IPS DF 19.7 (cell line): ENCODE measurements around the gene ADGRF3.
"Not testable (repeated sequence)": the region's sequence is repeated elsewhere in the genome, so short reads cannot be mapped to it uniquely, and the experiment has no call there.

Experiments
- DNase-seq: peaks from one replicate; pipeline ENCODE4 v3.0.0-alpha.2; 2013; ENCODE audit warnings: low read depth, low spot score

Gene ADGRF3

DNA sequence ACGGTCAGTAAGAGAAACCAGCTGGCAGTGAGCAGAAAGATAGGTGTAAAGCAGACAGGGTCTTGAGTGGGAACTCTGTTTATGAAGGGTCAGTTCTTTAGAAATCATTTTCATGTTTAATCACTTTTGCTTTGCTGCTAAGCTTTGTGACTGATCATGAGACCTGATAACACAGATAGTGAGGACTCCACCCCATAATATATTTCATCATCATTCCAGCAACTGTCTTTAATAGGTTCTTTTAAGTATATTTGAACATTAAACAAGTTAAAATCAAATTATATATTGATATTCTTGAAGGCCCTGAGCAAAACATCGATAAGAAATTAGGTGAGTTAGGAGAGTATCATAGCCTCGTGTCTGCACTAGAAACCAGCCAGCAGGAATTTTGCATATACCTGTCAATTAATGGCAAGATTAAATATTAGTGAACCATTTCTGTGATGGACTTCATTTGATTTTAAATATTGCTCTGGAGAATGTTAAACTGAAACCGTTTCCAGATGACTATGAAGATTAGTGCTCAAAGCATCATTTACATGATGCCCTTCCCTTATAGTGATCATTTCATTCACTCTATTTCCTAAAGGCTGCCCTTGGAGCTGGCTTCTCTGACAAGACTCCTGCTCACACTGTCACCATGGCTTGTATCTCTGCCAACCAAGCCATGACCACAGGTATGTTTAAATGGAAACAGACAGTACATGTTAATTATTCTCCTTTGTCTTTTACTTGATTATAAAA, 69.9 kb downstream of the ADGRF3 start:
- no peak for DNase-seq

GRCh38 chr2:26274058-26274613, 72.5 kb downstream of the ADGRF3 start:
- no peak for DNase-seq

DNA sequence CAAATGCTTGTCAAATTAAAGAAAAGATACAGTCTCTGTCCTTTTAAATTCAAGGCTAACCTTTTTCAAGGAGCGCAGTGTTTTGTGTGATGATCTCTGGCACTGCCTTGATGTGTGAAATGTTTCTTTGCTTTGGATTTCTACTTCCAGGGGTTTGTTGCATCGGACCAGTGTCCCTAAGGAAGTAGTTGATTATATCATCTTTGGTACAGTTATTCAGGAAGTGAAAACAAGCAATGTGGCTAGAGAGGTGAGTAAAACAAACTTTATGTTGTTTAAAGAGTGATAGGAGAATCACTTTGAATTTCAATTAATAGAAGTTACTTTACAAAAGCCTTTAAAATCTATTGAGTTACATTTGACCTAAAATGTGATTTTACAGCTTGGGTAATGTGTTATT, 73.1 kb downstream of the ADGRF3 start:
- no peak for DNase-seq

GRCh38 chr2:26270373-26270772, 76.2 kb downstream of the ADGRF3 start:
- DNase-seq, result no peak

DNA sequence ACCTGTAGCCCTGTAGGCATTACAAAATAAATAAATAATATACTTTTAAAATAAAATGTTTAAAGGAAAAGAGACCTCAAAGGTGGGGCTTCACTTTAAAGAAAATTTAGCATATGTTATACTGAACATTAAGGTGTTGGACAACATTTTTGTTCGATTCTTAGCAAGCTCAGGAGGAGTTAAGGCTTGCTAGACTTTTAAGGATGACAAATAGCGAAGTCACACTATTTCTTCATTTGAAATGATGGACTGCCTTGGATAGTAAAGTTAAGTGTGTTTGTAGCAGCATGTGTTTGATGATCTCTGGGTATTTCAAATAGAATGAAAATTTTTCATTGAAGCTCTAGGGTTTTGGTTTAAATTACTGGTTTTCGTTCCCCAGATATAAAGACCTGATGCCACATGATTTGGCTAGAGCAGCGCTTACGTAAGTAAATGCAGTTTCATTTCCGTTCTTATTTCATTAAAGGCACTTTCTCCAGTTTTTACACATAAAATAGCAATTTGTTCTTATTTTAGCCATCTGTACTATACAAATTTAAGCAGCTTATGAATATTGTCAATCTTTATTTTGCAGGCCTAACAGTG, 76.9 kb downstream of the ADGRF3 start:
- no peak for DNase-seq

GRCh38 chr2:26268670-26269385, 77.8 kb downstream of the ADGRF3 start:
- DNase-seq, result not testable (repeated sequence)

GRCh38 chr2:26268213-26268612, 78.4 kb downstream of the ADGRF3 start:
- DNase-seq, result no peak

DNA sequence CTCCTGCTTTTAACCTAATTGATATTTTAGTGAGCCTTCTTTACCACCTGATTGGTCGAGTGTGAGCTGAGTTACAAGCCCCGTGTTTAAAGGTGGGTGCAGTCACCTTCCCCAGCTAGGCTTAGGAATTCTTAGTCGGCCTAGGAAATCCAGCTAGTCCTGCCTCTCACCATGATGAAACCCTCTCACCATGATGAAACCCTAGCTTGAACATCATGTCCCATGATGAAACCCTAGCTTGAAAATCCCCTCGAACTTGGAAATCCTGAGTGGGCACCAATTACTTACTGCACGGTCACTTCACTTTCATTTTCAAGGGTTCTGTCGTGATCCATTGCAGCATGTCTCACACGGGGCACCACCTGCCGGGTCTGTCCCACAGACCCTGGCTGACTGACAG, 87.8 kb downstream of the ADGRF3 start:
- not testable (repeated sequence) for DNase-seq
